Panc1 (cell line): Measurements from ENCODE around the gene KRT76.

Experiments used
- TF ChIP-seq, protein P1 (sequence below): fragments of 450-650 bp; IDR thresholded peaks from 2 replicates; pipeline ENCODE4 v1.5.1; 2017; ENCODE audit warnings: mild to moderate bottlenecking
- TF ChIP-seq, protein P2 (sequence below), 2 experiments: IDR thresholded peaks; 2 replicates each; pipeline ENCODE4 v1.6.1; 2011 to 2012; ENCODE audit warnings: low read depth in 2 of 2, control low read depth in 1 of 2, low read length in 1 of 2, mild to moderate bottlenecking in 1 of 2, moderate library complexity in 1 of 2; ENCODE audit not compliant: insufficient read depth in 1 of 2

DNA sequence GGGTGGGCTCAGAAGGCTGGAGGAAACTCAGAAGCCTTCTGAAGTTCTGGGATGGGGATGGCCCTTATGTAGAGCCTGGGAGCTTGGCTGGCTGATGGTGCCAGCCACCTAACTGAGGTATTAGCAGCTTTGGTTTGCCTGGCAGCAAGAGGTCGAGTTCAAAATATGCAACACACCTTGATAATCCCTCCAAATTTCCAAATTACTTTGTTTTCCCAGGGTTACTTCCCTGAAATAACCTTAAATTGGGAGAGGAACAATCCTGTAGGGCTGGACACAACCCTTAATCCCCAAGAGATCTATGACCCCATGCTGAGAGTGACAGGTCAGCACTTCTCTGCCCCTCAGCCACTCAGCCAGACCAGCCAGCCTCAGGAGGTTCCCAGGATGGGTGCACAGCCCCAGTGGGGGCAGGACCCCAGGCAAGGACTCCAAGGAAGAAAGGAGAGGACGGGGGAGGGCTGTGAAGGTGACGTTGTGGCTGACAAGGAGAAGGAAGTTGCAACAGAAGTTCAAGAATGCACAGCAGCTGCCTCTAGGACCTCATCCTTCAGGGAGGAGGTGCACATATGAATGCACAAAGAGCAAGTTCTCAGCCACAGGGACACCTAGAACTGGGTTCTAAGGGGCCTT is 55.2 kb downstream of the KRT76 start:
- TF ChIP-seq, protein P1, sequence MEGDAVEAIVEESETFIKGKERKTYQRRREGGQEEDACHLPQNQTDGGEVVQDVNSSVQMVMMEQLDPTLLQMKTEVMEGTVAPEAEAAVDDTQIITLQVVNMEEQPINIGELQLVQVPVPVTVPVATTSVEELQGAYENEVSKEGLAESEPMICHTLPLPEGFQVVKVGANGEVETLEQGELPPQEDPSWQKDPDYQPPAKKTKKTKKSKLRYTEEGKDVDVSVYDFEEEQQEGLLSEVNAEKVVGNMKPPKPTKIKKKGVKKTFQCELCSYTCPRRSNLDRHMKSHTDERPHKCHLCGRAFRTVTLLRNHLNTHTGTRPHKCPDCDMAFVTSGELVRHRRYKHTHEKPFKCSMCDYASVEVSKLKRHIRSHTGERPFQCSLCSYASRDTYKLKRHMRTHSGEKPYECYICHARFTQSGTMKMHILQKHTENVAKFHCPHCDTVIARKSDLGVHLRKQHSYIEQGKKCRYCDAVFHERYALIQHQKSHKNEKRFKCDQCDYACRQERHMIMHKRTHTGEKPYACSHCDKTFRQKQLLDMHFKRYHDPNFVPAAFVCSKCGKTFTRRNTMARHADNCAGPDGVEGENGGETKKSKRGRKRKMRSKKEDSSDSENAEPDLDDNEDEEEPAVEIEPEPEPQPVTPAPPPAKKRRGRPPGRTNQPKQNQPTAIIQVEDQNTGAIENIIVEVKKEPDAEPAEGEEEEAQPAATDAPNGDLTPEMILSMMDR = no peak
- TF ChIP-seq, protein P2, sequence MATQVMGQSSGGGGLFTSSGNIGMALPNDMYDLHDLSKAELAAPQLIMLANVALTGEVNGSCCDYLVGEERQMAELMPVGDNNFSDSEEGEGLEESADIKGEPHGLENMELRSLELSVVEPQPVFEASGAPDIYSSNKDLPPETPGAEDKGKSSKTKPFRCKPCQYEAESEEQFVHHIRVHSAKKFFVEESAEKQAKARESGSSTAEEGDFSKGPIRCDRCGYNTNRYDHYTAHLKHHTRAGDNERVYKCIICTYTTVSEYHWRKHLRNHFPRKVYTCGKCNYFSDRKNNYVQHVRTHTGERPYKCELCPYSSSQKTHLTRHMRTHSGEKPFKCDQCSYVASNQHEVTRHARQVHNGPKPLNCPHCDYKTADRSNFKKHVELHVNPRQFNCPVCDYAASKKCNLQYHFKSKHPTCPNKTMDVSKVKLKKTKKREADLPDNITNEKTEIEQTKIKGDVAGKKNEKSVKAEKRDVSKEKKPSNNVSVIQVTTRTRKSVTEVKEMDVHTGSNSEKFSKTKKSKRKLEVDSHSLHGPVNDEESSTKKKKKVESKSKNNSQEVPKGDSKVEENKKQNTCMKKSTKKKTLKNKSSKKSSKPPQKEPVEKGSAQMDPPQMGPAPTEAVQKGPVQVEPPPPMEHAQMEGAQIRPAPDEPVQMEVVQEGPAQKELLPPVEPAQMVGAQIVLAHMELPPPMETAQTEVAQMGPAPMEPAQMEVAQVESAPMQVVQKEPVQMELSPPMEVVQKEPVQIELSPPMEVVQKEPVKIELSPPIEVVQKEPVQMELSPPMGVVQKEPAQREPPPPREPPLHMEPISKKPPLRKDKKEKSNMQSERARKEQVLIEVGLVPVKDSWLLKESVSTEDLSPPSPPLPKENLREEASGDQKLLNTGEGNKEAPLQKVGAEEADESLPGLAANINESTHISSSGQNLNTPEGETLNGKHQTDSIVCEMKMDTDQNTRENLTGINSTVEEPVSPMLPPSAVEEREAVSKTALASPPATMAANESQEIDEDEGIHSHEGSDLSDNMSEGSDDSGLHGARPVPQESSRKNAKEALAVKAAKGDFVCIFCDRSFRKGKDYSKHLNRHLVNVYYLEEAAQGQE (IDR thresholded peaks at IDR 0.05; ENCODE audit: insufficient read depth in 1 of 2, low read depth in 2 of 2, low read length in 1 of 2) = no peak
